Activated T-helper 2 cell treated with anti-CD3 and anti-CD28 coated beads, Interferon-gamma antibody, Interleukin-2, Interleukin-4, amounts not matched to agents 10 μg/mL and 5 μg/mL and 100 μg/mL, durations not matched to agents 14 hours and 24 hours and 36 hours (primary cell): ENCODE measurements around the gene SLC25A34. TPM values are rescaled to one million over a fixed set of nuclear protein-coding genes. Genes with fewer than 3 reads are reported as not detected.

Experiments used
- DNase-seq: peaks from one replicate; pipeline ENCODE4 v3.0.0; 2021; ENCODE audit warnings: low spot score
- H3K27ac Mint-ChIP-seq: one replicate; pipeline ENCODE4 v1.8.0; 2021; ENCODE audit warnings: mixed read lengths
- H3K27me3 Mint-ChIP-seq: one replicate; pipeline ENCODE4 v1.8.0; 2021; ENCODE audit warnings: low read depth, mixed read lengths
- H3K36me3 Mint-ChIP-seq: one replicate; pipeline ENCODE4 v1.8.0; 2021; ENCODE audit warnings: low read depth, mixed read lengths
- H3K4me1 Mint-ChIP-seq: one replicate; pipeline ENCODE4 v1.8.0; 2021; ENCODE audit warnings: low read depth, mixed read lengths
- H3K4me3 Mint-ChIP-seq: one replicate; pipeline ENCODE4 v1.8.0; 2021; ENCODE audit warnings: low read depth, mild to moderate bottlenecking, moderate library complexity, mixed read lengths
- H3K9me3 Mint-ChIP-seq: one replicate; pipeline ENCODE4 v1.8.0; 2021; ENCODE audit warnings: mixed read lengths
- intact Hi-C: fragments of 100-400 bp; cut with micrococcal nuclease; formaldehyde crosslinking; loops from one replicate; pipeline ENCODE4 v1.15.1; 2023
- total RNA-seq: library from RNA; stranded (reverse); gene quantifications from 2 replicates; pipeline ENCODE4 v1.2.3, GENCODE V29; 2022

SLC25A34 gene
- total RNA-seq, 1 donor from 2014 or later = 1.6 TPM

DNA sequence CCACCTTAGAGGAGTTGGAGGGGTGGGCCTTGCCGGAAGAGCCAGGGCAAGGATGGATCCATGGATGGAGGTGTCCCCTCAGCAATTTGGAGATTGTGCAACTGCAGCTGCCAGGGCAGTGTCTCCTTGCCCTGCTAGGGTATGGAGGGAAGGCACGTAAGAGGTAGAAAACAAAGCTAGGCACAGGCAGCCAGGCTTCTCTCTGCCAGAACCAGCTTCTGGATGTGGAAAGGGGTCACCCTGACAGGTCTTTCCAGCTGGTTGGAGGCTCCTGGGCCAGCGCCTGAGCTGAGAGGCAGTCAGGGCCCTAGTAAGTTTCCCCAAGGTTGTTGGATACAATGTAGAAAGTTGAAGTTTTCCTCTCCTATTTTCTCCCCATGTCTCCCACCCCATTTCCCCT is 15.2 kb upstream of the SLC25A34 start:
- no peak for DNase-seq
- Mint-ChIP-seq H3K36me3 (peaks cover 34% of the 10 kb centered on the region), H3K27ac (no peak overlapping the region), H3K4me1 (no peaks in the 10 kb centered on the region), H3K9me3 (no peaks in the 10 kb centered on the region), H3K4me3 (no peak overlapping the region), H3K27me3 (no peaks in the 10 kb centered on the region)
- intact Hi-C loops = no loop called here

DNA sequence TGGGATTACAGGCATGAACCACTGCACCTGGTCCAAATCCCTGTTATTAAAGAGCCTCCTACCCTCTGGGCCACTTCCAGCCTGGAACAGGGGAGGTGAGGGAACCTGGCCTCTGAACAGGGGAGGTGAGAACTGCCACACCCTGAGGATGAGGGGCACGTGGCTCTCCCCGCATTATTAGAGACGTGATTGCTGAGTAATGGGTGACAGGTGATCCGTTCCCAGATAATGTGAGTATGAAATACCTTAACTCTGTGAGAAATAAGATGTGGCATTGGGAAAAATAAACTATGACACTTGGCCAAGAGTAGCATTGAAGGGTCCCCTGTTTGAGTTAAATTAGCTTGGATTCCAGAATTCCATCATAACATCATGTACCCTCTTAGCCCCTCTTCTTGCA is 13.6 kb upstream of the SLC25A34 start:
- Mint-ChIP-seq H3K36me3 (peaks cover 37% of the 10 kb centered on the region), H3K4me1 (no peaks in the 10 kb centered on the region), H3K9me3 (no peaks in the 10 kb centered on the region), H3K27me3 (no peaks in the 10 kb centered on the region), H3K27ac (no peak overlapping the region), H3K4me3 (no peak overlapping the region)
- no peak for DNase-seq
- intact Hi-C loops = no loop called here

GRCh38 chr1:15722836-15723532 is 13.1 kb upstream of the SLC25A34 start:
- Mint-ChIP-seq H3K36me3 (peaks cover 42% of the 10 kb centered on the region), H3K27ac (no peak overlapping the region), H3K4me1 (no peaks in the 10 kb centered on the region), H3K27me3 (no peaks in the 10 kb centered on the region), H3K9me3 (no peaks in the 10 kb centered on the region), H3K4me3 (no peak overlapping the region)
- no peak for DNase-seq
- intact Hi-C loops = no loop called here

DNA sequence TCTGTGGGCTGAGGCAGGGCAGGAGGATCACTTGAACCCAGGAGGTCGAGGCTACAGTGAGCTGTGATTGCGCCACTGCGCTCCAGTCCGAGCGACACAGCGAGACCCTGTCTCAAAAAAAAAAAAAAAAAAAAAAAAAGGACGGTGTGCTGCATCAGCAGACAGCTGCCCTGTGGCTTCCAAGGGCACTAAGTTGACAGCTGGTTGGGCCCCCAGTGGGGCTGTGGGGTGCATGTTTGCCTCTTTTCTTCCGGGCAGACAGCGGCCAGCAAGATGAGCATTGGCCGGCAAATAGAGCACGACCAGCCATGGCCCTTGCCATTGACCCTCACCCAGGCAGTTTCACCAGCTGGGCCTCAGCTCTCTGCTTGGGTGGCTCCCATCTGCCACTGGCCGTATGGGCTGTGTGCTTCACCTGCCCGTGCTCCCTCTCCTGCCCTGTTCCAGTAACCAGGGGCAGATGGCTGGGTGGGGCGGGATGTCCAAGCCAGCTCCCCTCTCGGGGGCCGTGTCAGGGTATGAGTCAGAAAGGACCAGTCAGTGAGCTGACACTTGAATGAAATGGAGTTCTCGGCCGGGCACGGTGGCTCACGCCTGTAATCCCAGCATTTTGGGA is 12.3 kb upstream of the SLC25A34 start:
- peaks cover 38% of the 10 kb centered on the region for H3K36me3 Mint-ChIP-seq
- H3K9me3 Mint-ChIP-seq = no peaks in the 10 kb centered on the region
- H3K4me1 Mint-ChIP-seq = no peaks in the 10 kb centered on the region
- H3K27me3 Mint-ChIP-seq = no peaks in the 10 kb centered on the region
- intact Hi-C loops = no loop called here
- no peak overlapping the region for H3K27ac Mint-ChIP-seq
- no peak for DNase-seq
- H3K4me3 Mint-ChIP-seq = no peak overlapping the region

DNA sequence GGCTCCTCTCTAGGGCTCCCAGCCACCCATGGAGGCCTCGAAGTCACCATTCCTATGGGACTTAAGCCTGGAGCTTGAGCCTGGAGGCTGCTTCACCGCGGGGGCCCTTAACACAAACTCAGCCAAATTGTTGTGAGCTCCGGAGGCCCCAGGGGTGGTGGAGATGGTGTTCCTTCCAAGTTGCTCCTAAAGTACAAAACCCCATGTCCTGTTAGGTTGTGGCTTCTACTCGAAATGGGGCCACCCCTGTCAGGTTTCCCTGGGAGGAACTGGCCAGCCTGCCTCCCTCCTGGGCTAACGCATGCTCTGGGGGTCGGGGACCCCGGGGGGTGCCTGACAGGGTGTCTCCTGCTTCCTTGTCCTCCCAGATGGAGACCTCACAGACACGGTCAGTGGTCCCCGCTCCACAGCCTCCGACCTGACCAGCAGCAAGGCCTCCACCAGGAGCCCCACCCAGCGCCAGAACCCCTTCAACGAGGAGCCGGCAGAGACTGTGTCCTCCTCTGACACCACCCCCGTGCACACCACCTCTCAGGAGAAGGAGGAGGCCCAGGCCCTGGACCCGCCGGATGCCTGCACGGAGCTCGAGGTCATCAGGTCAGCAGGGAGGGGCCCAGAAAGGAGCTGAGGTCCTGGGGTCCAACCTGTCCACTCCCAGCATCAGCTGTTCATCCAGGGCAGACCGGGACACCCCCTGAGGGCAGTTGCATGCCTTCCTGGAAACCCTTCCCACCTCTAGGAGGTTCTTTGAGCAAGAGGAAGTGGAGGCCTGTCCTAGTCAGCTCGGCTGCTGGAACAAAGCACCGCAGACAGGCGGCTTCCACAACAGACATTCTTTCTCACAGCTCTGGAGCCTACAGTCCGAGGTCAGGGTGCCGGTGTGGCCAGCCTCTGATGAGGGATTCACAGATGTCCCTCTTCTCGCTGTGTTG is 10.8 kb upstream of the SLC25A34 start:
- no peaks in the 10 kb centered on the region for H3K9me3 Mint-ChIP-seq
- H3K4me3 Mint-ChIP-seq = no peak overlapping the region
- H3K36me3 Mint-ChIP-seq = peaks cover 31% of the 10 kb centered on the region
- no peaks in the 10 kb centered on the region for H3K4me1 Mint-ChIP-seq
- intact Hi-C loops = no loop called here
- DNase-seq = no peak
- no peak overlapping the region for H3K27ac Mint-ChIP-seq
- H3K27me3 Mint-ChIP-seq = no peaks in the 10 kb centered on the region

DNA sequence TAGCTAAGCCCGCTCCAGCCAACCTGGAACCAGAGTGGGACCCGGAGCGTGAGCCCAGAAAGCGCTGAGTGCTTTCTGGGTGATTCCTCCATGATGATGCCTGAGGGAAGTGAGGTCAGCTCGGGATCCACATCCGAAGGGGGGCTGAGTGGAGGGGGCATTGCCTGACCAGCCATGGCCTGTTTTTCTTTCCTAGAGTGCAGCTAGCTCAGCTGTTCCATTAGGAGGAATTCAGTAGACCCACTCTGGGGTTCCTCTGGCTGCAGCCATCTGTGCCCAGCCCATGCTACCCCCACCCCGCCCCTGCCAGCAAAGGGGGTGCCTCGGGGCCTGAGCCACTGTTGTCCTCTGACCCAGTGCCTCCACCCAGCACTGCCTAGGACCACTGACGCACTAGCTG is 9.6 kb upstream of the SLC25A34 start:
- Mint-ChIP-seq H3K36me3 (peaks cover 27% of the 10 kb centered on the region), H3K9me3 (no peaks in the 10 kb centered on the region), H3K4me1 (no peaks in the 10 kb centered on the region), H3K4me3 (no peak overlapping the region), H3K27ac (no peak overlapping the region), H3K27me3 (no peaks in the 10 kb centered on the region)
- no peak for DNase-seq
- intact Hi-C loops = no loop called here

DNA sequence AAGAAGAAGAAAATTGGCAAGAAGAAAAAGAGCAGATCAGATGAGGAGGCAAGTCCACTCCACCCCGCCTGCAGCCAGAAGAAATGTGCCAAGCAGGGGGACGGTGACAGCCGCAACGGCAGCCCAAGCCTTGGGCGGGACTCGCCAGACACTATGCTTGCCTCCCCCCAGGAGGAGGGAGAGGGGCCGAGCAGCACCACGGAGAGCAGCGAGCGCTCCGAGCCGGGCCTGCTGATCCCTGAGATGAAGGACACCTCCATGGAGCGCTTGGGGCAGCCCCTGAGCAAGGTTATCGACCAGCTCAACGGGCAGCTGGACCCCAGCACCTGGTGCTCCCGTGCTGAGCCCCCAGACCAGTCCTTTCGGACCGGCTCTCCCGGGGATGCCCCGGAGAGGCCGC is 9.0 kb upstream of the SLC25A34 start:
- Mint-ChIP-seq H3K27me3 (no peaks in the 10 kb centered on the region), H3K4me3 (no peak overlapping the region), H3K27ac (no peak overlapping the region), H3K36me3 (peaks cover 26% of the 10 kb centered on the region), H3K4me1 (no peaks in the 10 kb centered on the region), H3K9me3 (no peaks in the 10 kb centered on the region)
- intact Hi-C loops = no loop called here
- no peak for DNase-seq

- Mint-ChIP-seq H3K27ac (no peak overlapping the region), H3K4me3 (no peak overlapping the region), H3K4me1 (no peaks in the 10 kb centered on the region), H3K27me3 (no peaks in the 10 kb centered on the region), H3K36me3 (peaks cover 29% of the 10 kb centered on the region), H3K9me3 (no peaks in the 10 kb centered on the region)
- DNase-seq = no peak
- intact Hi-C loops = no loop called here
These were observed 8.6 kb upstream of the SLC25A34 start for GRCh38 chr1:15727424-15727823.

DNA sequence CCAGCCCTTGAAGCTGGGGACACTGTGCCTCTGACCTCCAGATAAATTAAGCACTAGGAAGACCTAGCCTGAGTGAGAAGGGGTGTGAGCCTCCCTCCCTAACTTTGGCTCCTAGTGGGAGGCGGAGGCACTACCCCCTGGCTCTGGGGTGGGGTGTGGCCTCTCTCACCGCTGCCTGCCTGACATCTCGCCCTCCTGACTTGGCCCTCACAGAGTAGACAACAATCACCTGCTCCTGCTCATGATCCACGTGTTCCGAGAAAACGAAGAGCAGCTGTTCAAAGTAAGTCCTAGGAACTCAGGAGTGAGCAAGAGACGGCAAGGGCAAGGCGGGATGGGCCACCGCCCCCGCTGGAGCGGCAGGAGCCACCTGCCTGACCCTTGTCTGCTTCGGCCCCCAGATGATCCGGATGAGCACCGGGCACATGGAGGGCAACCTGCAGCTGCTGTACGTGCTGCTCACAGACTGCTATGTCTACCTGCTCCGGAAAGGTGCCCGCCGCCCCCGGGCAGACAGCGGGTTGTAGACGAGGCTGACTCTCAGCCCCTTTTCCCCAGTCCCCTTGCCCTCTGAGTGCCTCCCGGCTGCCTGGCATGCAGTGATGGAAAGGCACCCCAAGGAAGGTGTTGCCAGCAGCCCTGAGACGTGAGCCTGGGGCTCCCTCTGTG is 8.1 kb upstream of the SLC25A34 start:
- H3K4me3 Mint-ChIP-seq = no peak overlapping the region
- no peaks in the 10 kb centered on the region for H3K9me3 Mint-ChIP-seq
- H3K4me1 Mint-ChIP-seq = no peaks in the 10 kb centered on the region
- no peak overlapping the region for H3K27ac Mint-ChIP-seq
- intact Hi-C loops = no loop called here
- DNase-seq = no peak
- no peaks in the 10 kb centered on the region for H3K27me3 Mint-ChIP-seq
- peaks cover 25% of the 10 kb centered on the region for H3K36me3 Mint-ChIP-seq

DNA sequence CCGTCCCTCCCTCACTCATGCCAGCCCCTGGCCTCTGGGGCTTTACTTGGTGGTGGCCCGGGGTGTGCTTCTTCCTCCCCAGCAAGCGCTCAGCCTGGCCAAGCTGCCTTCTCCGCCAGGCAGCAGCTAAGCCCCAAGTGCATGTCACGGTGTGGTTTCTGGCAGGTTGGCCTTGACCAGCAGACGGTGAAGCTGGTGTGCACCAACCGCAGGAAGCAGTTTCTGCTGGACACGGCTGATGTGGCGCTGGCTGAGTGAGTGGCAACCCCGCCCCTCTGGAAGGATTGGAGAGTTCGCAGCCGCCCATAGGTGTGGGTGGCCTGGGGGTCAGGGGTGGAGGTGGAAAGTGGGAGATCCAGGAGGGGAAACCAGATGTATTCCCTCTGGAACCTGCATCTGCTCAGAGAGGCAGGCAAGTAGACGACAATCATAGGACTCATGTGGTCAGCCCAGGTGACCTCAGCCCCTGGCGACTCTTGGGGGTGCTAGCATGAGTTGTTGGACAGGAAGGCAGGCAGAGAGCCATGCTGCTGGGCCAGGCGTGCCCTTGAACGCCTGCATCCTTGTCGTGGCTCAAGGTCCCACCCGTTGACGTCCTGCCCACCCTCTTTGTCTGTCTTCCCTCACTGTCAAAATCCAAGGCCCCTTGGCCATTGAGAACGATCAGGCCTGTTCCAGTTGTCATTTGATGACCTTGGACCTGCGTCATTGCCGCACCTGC is 7.0 kb upstream of the SLC25A34 start:
- Mint-ChIP-seq H3K36me3 (peaks cover 33% of the 10 kb centered on the region), H3K4me1 (no peaks in the 10 kb centered on the region), H3K27ac (no peak overlapping the region), H3K9me3 (no peaks in the 10 kb centered on the region), H3K27me3 (no peaks in the 10 kb centered on the region), H3K4me3 (no peak overlapping the region)
- no peak for DNase-seq
- intact Hi-C loops = no loop called here

DNA sequence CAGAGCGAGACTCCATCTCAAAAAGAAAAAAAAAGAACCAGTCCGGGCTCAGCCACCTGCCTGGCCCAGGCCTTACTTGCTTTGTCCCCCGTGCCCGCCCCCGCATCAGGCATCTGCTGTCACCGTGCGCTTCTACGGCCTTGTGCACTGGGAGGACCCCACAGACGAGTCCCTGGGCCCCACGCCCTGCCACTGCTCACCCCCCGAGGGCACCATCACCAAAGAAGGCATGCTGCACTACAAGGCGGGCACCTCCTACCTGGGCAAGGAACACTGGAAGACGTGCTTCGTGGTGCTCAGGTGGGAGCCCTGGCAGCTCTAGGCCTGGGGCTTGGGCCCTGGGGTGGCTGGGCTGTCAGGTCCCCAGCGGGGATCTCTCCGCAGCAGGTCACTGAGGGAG is 5.6 kb upstream of the SLC25A34 start:
- DNase-seq = no peak
- no peak overlapping the region for H3K4me3 Mint-ChIP-seq
- no peak overlapping the region for H3K27ac Mint-ChIP-seq

DNA sequence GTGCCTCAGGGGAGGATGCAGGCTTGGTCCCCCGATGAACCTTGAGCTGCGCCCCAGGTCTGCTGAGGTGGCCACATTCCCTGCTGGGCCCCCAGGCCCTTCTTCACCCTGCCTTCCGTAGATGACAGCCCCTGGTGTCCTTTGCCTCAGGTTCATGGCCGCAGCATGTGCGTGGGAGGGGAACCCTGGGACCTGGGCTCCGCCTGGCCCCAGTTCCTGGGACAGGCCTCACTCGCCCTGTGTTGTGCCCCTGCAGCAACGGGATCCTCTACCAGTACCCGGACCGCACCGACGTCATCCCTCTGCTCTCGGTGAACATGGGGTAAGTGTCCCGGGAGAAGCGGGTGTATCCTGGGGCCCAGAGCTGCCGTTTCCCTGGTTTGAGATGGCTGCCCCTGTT is 5.1 kb upstream of the SLC25A34 start:
- Mint-ChIP-seq H3K27ac (no peak overlapping the region), H3K9me3 (no peaks in the 10 kb centered on the region), H3K27me3 (no peaks in the 10 kb centered on the region), H3K4me3 (no peak overlapping the region), H3K4me1 (no peaks in the 10 kb centered on the region), H3K36me3 (peaks cover 31% of the 10 kb centered on the region)
- DNase-seq = no peak
- intact Hi-C loops = no loop called here

More for the DNA sequence above, 5.6 kb upstream of the SLC25A34 start:
- Mint-ChIP-seq H3K4me1 (no peaks in the 10 kb centered on the region), H3K9me3 (no peaks in the 10 kb centered on the region), H3K27me3 (no peaks in the 10 kb centered on the region), H3K36me3 (peaks cover 33% of the 10 kb centered on the region)
- intact Hi-C loops = no loop called here
